HepG2 (cell line): ENCODE measurements around the gene ABHD17B. TPM values are rescaled to one million over a fixed set of nuclear protein-coding genes. Genes with fewer than 3 reads are reported as not detected.
A peak's percentile ranks its signal among the peaks of the same experiment; 100 is the strongest.

Experiments used
- CHCHD3 ChIP-seq: sonication (generic); formaldehyde crosslinking; IDR thresholded peaks from 2 replicates; pipeline ENCODE4 v1.8.0; 2022; ENCODE audit warnings: mild to moderate bottlenecking, missing genetic modification reagents, moderate library complexity
- FOXA1 ChIP-seq, 2 experiments: fragments of 450-650 bp in 1 of 2; sonication (generic) in 1 of 2; formaldehyde crosslinking in 1 of 2; IDR thresholded peaks; 2 replicates each; pipeline versions ENCODE4 v1.4.0 to v1.6.1; 2016 to 2020; ENCODE audit warnings: missing genetic modification reagents in 1 of 2
- FOXP1 ChIP-seq, 2 experiments: fragments of 450-650 bp in 1 of 2; IDR thresholded peaks; 2 replicates each; pipeline ENCODE4 v1.6.1; 2017 to 2018; ENCODE audit warnings: antibody characterized with exemption in 1 of 2
- GPN1 ChIP-seq: sonication (generic); formaldehyde crosslinking; IDR thresholded peaks from 2 replicates; pipeline ENCODE4 v1.5.1; 2020; ENCODE audit warnings: missing genetic modification reagents, borderline replicate concordance
- HOXD1 ChIP-seq: sonication (generic); formaldehyde crosslinking; IDR thresholded peaks from 2 replicates; pipeline ENCODE4 v1.5.0; 2020; ENCODE audit warnings: missing genetic modification reagents
- IKZF1 ChIP-seq: fragments of 450-650 bp; IDR thresholded peaks from 2 replicates; pipeline ENCODE4 v1.7.1; 2016
- KLF9 ChIP-seq: IDR thresholded peaks from 2 replicates; pipeline ENCODE4 v1.6.1; 2016; ENCODE audit warnings: low read depth
- MTERF4 ChIP-seq: sonication (generic); formaldehyde crosslinking; IDR thresholded peaks from 2 replicates; pipeline ENCODE4 v1.8.0; 2023; ENCODE audit warnings: mild to moderate bottlenecking, missing genetic modification reagents
- MXI1 ChIP-seq: IDR thresholded peaks from 3 replicates; pipeline ENCODE4 v1.6.1; 2012; ENCODE audit warnings: low read depth, low read length, inconsistent platforms, borderline replicate concordance
- MYC ChIP-seq: sonication (generic); formaldehyde crosslinking; IDR thresholded peaks from 2 replicates; pipeline ENCODE4 v1.9.0; 2021; ENCODE audit warnings: missing genetic modification reagents, borderline replicate concordance
- PLSCR1 ChIP-seq: sonication (generic); formaldehyde crosslinking; IDR thresholded peaks from 2 replicates; pipeline ENCODE4 v1.5.0; 2020; ENCODE audit warnings: missing genetic modification reagents, mild to moderate bottlenecking, borderline replicate concordance
- SIN3A ChIP-seq: IDR thresholded peaks from 2 replicates; pipeline ENCODE4 v1.6.1; 2011; ENCODE audit warnings: low read depth, mild to moderate bottlenecking, control low read depth, low read length, borderline replicate concordance
- SMAD1 ChIP-seq: sonication (generic); formaldehyde crosslinking; IDR thresholded peaks from 2 replicates; pipeline ENCODE4 v1.4.0; 2020; ENCODE audit warnings: missing genetic modification reagents, low read depth, mild to moderate bottlenecking, borderline replicate concordance
- SNRNP70 ChIP-seq: fragments of 200-400 bp; formaldehyde crosslinking; IDR thresholded peaks from 2 replicates; pipeline ENCODE4 v1.6.1; 2017; ENCODE audit warnings: mild to moderate bottlenecking, low read depth, low read length, moderate library complexity
- TBL1XR1 ChIP-seq: fragments of 150-350 bp; IDR thresholded peaks from 2 replicates; pipeline ENCODE4 v1.6.1; 2014; ENCODE audit warnings: borderline replicate concordance, low read length; ENCODE audit not compliant: partially characterized antibody
- TBP ChIP-seq: sonication (generic); formaldehyde crosslinking; IDR thresholded peaks from 2 replicates; pipeline ENCODE4 v1.5.0; 2020; ENCODE audit warnings: missing genetic modification reagents
- ZBED4 ChIP-seq: sonication (generic); formaldehyde crosslinking; IDR thresholded peaks from 2 replicates; pipeline ENCODE4 v1.4.0; 2020; ENCODE audit warnings: missing genetic modification reagents, borderline replicate concordance
- ZNF263 ChIP-seq: sonication (generic); formaldehyde crosslinking; IDR thresholded peaks from 2 replicates; pipeline ENCODE4 v1.4.0; 2020; ENCODE audit warnings: missing genetic modification reagents
- ZNF331 ChIP-seq: sonication (generic); formaldehyde crosslinking; IDR thresholded peaks from 2 replicates; pipeline ENCODE4 v1.4.0; 2020; ENCODE audit warnings: missing genetic modification reagents
- ZNF383 ChIP-seq: sonication (generic); formaldehyde crosslinking; IDR thresholded peaks from 2 replicates; pipeline ENCODE4 v1.4.0; 2020; ENCODE audit warnings: missing genetic modification reagents, mild to moderate bottlenecking, borderline replicate concordance
- ZNF552 ChIP-seq: sonication (generic); formaldehyde crosslinking; IDR thresholded peaks from 2 replicates; pipeline ENCODE4 v1.9.0; 2022; ENCODE audit warnings: missing genetic modification reagents, mild to moderate bottlenecking, borderline replicate concordance
- ZNF83 ChIP-seq: sonication (generic); formaldehyde crosslinking; IDR thresholded peaks from 2 replicates; pipeline ENCODE4 v1.4.0; 2020; ENCODE audit warnings: missing genetic modification reagents, mild to moderate bottlenecking, borderline replicate concordance
- polyA plus RNA-seq, 8 experiments: library from polyadenylated mRNA; depleted of rRNA in 3 of 8; stranded (reverse) in 7 of 8; unstranded in 1 of 8; fragments of >200 nt; fragmentation: Illumina TruSeq in 4 of 8; extraction: Trizol in 4 of 8; gene quantifications; 2 replicates each; pipeline versions ENCODE4 v1.2.1 to v1.2.3, GENCODE V29; 2011 to 2016; ENCODE audit warnings: low read depth in 4 of 8, missing spikeins in 1 of 8, mixed read lengths in 1 of 8; ENCODE audit not compliant: insufficient read depth in 1 of 8
- total RNA-seq, 5 experiments: library from RNA; depleted of rRNA; stranded (reverse); fragments of >200 nt; fragmentation: Illumina TruSeq; extraction: Trizol; gene quantifications; 2 replicates each; pipeline ENCODE4 v1.2.3, GENCODE V29; 2016; ENCODE audit warnings: low read depth in 1 of 5

Gene ABHD17B
- total and polyA plus RNA-seq, 2 of the 13 experiments (the other 11 are each of a cell fraction or from before 2014, with no cell fraction given) = 11.3 to 22.0 TPM

- no peak for TF ChIP-seq FOXP1 (IDR thresholded peaks at IDR 0.05)
- TF ChIP-seq FOXP1 (CRISPR knock-in tag; IDR thresholded peaks at IDR 0.05) = no peak
- no peak for TF ChIP-seq ZNF552 (CRISPR knock-in tag)
- no peak for TF ChIP-seq IKZF1
- TF ChIP-seq TBL1XR1 = no peak
- TF ChIP-seq ZBED4 (CRISPR knock-in tag) = peak; percentile 18; the same call in 1 of the 2 replicates
- TF ChIP-seq PLSCR1 (CRISPR knock-in tag) = no peak
- TF ChIP-seq MTERF4 (CRISPR knock-in tag) = no peak
- TF ChIP-seq SMAD1 (CRISPR knock-in tag) = no peak; the same call in 1 of the 2 replicates
- TF ChIP-seq SIN3A = peak; percentile 29; the same call in 1 of the 2 replicates
- TF ChIP-seq MYC (CRISPR knock-in tag) = peak; percentile 93
- TF ChIP-seq KLF9 = peak; percentile 45; the same call in 1 of the 2 replicates
- no peak for TF ChIP-seq FOXA1 (IDR thresholded peaks at IDR 0.05)
- TF ChIP-seq FOXA1 (CRISPR knock-in tag; IDR thresholded peaks at IDR 0.05) = no peak
- TF ChIP-seq ZNF331 (CRISPR knock-in tag) = peak; percentile 72; the same call in 1 of the 2 replicates
- TF ChIP-seq TBP (CRISPR knock-in tag) = no peak
- TF ChIP-seq ZNF383 (CRISPR knock-in tag) = no peak
- no peak for TF ChIP-seq GPN1
- TF ChIP-seq MXI1 = peak; percentile 58; the same call in 1 of the 3 replicates
- TF ChIP-seq ZNF83 = no peak
- TF ChIP-seq HOXD1 (CRISPR knock-in tag) = peak; percentile 20; the same call in 1 of the 2 replicates
- TF ChIP-seq ZNF263 (CRISPR knock-in tag) = peak; percentile 46; the same call in 1 of the 2 replicates
- TF ChIP-seq CHCHD3 (CRISPR knock-in tag) = no peak
- no peak for TF ChIP-seq SNRNP70
Observed at GRCh38 chr9:71911061-71911907, at the start of gene ABHD17B, which contains the start of gene C9orf85 (continued).
